Activated CD8-positive, alpha-beta memory T cell treated with anti-CD3 and anti-CD28 coated beads, Interleukin-2, amount 50 U/mL, for 24 hours (primary cell): ENCODE measurements around the gene ADAMTSL3.

Experiments
- DNase-seq: peaks from one replicate; pipeline ENCODE4 v3.0.0-alpha.2; 2020; ENCODE audit errors: extremely low read depth

ADAMTSL3 gene

DNA sequence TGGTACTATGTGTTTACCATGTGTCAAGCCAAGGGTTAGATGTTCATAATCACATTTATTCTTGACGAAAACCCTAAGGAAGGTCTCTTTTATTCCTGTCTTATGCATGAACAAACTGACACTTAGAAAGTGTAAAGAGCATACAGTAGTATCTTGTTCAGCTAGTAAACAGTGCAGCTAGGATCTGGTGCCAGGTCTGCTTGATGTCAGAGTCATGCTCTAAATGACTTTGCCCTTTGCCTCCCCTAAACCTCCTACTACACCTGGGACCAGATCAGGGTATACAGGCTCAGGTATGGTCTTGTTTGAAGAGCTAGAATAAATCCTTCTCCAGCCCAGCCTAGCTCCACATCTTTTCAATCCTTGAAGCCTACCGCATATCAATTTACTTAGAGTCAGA is 232.4 kb downstream of the ADAMTSL3 start:
- no peak for DNase-seq

DNA sequence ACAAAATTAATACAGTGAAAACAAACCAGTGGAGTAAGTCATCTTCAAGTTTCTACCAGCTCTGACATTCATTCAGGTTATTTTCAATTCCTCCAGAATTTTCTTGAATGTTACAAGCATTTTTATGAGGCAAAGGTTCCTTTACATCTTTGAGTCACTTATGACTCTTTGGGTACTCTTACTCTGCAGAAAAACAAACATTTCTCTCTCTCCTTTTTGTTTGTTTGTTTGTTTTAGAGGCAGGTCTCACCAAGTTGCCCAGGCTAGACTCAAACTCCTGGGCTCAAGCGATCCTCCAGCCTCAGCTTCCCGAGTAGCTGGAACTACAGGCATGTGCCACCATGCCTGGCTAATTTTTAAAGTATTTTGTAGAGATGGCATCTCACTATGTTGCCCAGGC is 233.5 kb downstream of the ADAMTSL3 start:
- DNase-seq = no peak

DNA sequence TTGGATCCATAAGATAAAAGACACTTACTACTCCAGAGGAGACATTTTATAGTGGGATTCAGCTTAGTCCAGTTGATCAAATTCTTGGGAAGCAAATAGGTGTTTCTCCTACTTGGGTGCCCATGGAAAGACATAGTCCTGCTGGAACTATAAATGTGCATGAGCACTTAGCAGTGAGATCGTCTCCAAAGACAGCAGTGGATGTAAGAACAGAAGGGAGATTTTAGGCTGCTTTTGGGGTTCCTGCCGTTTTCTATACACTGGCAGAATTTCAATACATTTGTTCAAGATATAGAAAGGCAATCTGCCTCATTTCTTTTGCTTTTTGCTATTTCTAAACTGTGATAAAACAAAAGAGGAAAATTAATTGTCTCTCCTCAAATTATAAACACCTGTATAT is 234.0 kb downstream of the ADAMTSL3 start:
- DNase-seq = no peak

DNA sequence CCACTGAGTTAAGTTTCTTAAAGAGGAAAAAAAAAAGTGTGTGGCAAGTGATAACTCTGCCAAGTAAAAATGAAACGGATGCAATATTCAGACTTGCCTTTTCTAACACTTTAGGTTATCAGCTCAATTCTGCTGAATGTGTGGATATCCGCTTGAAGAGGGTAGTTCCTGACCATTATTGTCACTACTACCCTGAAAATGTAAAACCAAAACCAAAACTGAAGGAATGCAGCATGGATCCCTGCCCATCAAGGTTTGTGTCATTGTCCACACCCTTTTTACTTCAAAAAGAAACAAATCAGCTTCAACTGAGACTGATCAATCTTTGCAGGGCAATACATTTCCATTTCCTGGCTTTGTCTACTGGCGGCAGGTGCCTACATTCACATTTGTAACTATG is 236.1 kb downstream of the ADAMTSL3 start:
- DNase-seq = no peak

DNA sequence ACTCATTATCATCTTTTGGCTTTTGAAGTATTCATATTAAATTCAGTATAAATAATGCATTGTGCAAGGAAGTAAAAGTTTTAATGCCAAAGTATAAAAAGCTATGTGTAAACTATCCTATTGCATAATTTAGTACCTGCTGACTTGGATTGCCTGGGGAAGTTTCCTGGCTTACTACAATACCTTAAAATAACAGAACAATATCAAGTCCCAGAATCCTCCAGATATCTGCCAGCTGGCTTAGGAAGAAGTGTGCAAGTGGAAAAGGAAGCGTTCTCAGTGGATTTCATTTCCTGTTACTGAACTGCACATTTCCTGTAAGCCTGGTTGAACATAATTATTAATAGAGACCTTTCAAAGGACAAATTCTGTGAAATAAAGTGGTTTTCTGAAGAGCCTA is 236.7 kb downstream of the ADAMTSL3 start:
- DNase-seq = no peak

DNA sequence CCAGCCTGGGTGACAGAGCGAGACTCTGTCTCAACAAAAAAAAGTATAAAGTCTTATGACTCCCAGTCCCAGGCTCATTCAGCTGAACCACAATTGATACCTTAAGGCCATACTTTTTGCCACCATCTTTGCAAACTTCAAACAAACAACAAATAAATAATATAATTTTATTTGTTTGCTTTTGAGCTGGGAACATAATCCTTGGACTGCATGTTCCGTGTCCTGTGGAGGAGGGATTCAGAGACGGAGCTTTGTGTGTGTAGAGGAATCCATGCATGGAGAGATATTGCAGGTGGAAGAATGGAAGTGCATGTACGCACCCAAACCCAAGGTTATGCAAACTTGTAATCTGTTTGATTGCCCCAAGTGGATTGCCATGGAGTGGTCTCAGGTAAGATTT is 238.6 kb downstream of the ADAMTSL3 start:
- no peak for DNase-seq

- no peak for DNase-seq
Observed at GRCh38 chr15:83893308-83893707, 239.4 kb downstream of the ADAMTSL3 start.

DNA sequence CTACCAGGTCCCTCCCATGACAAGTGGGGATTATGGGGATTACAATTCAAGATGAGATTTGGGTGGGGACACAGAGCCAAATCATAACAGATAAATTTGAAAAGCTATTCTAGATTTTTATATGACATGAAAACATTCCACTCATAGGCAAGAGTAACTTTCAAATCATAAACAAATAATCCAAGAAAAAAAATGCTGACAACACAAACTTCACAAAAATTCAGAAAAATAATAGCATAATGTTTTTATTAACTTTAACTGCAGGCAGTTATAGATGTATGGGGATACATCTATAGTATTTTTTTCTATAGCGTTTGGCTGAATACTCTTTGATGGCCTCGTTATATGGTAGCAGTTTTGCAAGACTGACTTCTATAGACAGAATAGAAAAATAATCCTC is 243.1 kb downstream of the ADAMTSL3 start:
- DNase-seq = no peak

- DNase-seq = no peak
Observed at GRCh38 chr15:83898361-83898760, 244.4 kb downstream of the ADAMTSL3 start.

DNA sequence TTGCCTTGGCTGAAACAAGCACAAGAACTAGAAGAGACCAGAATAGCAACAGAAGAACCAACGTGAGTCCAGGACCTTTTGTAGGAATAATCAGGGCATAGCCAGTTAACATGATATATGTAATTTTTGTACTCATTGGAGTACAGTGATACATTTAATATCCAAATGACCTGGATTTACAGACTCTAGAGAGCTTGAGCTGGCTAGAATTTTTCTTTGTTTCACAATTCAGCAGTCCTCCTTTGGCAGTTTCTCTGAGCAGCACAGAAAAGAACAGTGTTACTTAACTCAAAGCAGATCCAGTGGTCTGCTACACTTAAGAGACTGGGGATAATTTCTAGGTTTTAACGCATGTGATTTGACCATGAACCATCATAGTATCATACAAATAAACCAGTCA is 245.7 kb downstream of the ADAMTSL3 start:
- no peak for DNase-seq

- no peak for DNase-seq
Observed at GRCh38 chr15:83904107-83905040, 250.5 kb downstream of the ADAMTSL3 start.

- DNase-seq = no peak
Observed at GRCh38 chr15:83905556-83906273, 251.8 kb downstream of the ADAMTSL3 start.

GRCh38 chr15:83911345-83911744 is 257.4 kb downstream of the ADAMTSL3 start:
- no peak for DNase-seq

- no peak for DNase-seq
Observed at GRCh38 chr15:83912343-83912742, 258.4 kb downstream of the ADAMTSL3 start.

GRCh38 chr15:83913034-83913632 is 259.2 kb downstream of the ADAMTSL3 start:
- DNase-seq = no peak

DNA sequence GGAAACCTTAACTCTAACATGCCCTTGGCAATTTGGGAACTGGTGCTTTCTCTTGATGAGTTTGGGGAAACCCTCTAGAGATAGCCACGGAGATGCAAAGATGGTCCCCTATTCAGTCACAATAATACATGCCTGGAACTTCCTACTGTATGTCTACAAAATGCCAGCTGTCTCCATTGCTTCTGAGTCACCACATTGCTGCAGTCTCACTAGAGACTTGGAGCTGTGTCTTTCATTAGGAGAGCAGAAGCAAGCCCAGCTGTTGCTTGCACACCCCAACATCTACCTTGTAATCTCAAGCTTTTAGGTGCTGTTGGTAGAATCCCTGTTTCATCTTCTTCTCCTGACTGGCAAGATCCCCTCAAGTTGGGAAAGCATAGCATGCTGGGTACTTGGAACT is 261.0 kb downstream of the ADAMTSL3 start:
- no peak for DNase-seq

- no peak for DNase-seq
Observed at GRCh38 chr15:83917432-83917831, 263.5 kb downstream of the ADAMTSL3 start.

DNA sequence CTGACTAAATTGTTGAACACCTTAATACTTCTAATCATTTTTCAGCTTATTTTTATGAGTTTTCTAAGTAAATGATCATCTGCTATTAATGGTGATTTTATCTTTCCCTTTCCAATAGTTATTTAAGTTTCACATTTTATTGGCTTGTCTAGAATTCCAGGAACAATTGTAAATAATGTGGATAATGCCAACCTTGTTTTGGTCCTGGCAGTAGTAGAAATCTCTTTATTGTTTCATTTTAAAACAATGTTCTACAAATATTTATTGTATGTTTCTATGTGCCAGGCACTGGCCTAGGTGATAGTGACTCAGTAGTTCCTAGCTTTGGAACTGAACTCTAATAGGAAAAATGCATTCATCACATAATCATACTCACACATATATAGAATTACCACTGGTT is 264.1 kb downstream of the ADAMTSL3 start:
- no peak for DNase-seq

DNA sequence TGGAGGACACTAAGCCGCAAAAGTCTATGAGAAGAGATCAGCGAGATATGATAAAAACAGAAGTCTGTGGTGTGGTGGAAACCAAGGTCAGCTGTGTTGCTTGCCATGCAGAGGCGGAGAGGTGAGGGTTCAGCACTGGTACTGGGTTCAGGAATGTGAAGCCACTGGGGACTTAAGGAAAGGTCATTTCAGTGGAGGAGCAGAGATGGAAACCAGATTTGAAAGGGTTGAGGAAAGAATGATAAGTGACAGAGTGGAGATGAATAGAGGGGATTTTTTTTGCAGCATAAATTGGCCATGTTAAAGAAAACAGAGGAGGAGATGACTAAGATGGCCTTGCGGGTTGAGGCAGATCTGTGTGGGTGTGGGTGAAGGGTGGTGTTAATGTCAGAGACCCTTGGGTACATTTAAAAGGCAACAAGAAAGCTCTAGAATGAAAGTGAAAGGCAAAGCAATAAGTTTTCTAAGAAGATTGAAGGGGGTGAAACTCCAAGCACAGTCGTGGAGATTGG is 265.5 kb downstream of the ADAMTSL3 start:
- DNase-seq = no peak

- DNase-seq = no peak
Observed at GRCh38 chr15:83919978-83920510, 266.1 kb downstream of the ADAMTSL3 start.

- no peak for DNase-seq
Observed at GRCh38 chr15:83922649-83923294, 268.8 kb downstream of the ADAMTSL3 start.

- DNase-seq = no peak
Observed at GRCh38 chr15:83926116-83926515, 272.2 kb downstream of the ADAMTSL3 start.
